ENCODE results near the gene TTC31.

DNA sequence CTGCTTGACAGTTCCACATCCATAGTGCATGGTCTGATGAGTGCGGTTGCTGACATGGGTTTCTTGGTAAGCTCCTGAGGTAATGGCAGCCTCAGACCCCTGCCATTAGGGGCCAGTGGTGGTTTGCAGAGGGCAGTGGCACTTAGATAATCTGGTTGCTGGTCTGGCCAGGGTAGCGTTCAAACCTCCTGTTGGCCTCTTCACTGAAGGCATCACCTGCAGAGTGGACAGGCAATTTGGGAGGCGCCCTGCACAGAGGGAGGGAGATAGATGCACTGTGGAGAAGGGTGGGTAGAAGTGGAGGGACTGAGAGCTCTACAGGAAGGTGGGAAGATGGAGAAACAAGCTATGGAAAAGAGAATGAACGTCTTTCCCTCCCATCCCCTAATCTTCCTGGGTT is 50.6 kb downstream of the TTC31 start:
- TF ChIP-seq, protein P1, sequence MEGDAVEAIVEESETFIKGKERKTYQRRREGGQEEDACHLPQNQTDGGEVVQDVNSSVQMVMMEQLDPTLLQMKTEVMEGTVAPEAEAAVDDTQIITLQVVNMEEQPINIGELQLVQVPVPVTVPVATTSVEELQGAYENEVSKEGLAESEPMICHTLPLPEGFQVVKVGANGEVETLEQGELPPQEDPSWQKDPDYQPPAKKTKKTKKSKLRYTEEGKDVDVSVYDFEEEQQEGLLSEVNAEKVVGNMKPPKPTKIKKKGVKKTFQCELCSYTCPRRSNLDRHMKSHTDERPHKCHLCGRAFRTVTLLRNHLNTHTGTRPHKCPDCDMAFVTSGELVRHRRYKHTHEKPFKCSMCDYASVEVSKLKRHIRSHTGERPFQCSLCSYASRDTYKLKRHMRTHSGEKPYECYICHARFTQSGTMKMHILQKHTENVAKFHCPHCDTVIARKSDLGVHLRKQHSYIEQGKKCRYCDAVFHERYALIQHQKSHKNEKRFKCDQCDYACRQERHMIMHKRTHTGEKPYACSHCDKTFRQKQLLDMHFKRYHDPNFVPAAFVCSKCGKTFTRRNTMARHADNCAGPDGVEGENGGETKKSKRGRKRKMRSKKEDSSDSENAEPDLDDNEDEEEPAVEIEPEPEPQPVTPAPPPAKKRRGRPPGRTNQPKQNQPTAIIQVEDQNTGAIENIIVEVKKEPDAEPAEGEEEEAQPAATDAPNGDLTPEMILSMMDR (IDR thresholded peaks at IDR 0.05; ENCODE audit: low read depth, low read length, poor library complexity, severe bottlenecking), result no peak
- TF ChIP-seq EZH2phosphoT487 (IDR thresholded peaks at IDR 0.05; ENCODE audit: borderline replicate concordance, low read length), result no peak
